Hepatocyte (in vitro differentiated cells): ENCODE data around the gene IGSF11.

ENCODE experiments used
- CTCF ChIP-seq: fragments of 200-600 bp; sonication (generic); IDR thresholded peaks from 2 replicates; pipeline ENCODE4 v1.5.1; 2016; ENCODE audit warnings: antibody characterized with exemption, mild to moderate bottlenecking; ENCODE audit not compliant: poor library complexity
- EZH2 ChIP-seq: fragments of 200-600 bp; sonication (generic); IDR thresholded peaks from 2 replicates; pipeline ENCODE4 v1.6.1; 2016; ENCODE audit warnings: antibody characterized with exemption, mild to moderate bottlenecking, borderline replicate concordance

GRCh38 chr3:118942671-118943070 lies 92.0 kb downstream of the IGSF11 start:
- TF ChIP-seq CTCF (no peak), EZH2 (no peak)
